Gastrocnemius medialis (tissue), 4 donors: Measurements from ENCODE around the gene GULP1.

Experiments
- CTCF ChIP-seq, 5 experiments: fragments of 450-650 bp in 3 of 5; fragments of 200-600 bp in 2 of 5; sonication (generic) in 2 of 5; IDR thresholded peaks in 4 of 5; conservative IDR thresholded peaks in 1 of 5; 1 replicate in 4 of 5; 2 replicates in 1 of 5; pipeline ENCODE4 v1.5.1; 2016 to 2019; ENCODE audit warnings: antibody characterized with exemption in 5 of 5, mild to moderate bottlenecking in 3 of 5, moderate library complexity in 3 of 5
- POLR2A ChIP-seq, 2 donors: fragments of 450-650 bp; IDR thresholded peaks; one replicate each; pipeline ENCODE4 v1.6.1; 2017; ENCODE audit warnings: antibody characterized with exemption in 2 of 2, mild to moderate bottlenecking in 2 of 2, moderate library complexity in 2 of 2

- TF ChIP-seq CTCF (IDR thresholded peaks at IDR 0.05 in 4 of 5, conservative IDR thresholded peaks at IDR 0.05 in 1 of 5) (no peak), POLR2A (IDR thresholded peaks at IDR 0.05) (no peak)
These were observed 332.4 kb downstream of the GULP1 start for GRCh38 chr2:188623995-188624643.
